Germinal center (tissue), 1 donor: ENCODE data around the gene MARCHF9.
"Not testable (repeated sequence)": the region's sequence is repeated elsewhere in the genome, so short reads cannot be mapped to it uniquely, and the experiment has no call there.

ENCODE experiments used
- DNase-seq: peaks from one replicate; pipeline ENCODE4 v3.0.0; 2012; ENCODE audit warnings: mixed read lengths, low spot score

Gene MARCHF9, protein sequence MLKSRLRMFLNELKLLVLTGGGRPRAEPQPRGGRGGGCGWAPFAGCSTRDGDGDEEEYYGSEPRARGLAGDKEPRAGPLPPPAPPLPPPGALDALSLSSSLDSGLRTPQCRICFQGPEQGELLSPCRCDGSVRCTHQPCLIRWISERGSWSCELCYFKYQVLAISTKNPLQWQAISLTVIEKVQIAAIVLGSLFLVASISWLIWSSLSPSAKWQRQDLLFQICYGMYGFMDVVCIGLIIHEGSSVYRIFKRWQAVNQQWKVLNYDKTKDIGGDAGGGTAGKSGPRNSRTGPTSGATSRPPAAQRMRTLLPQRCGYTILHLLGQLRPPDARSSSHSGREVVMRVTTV

GRCh38 chr12:57754411-57755193 lies at the start of gene MARCHF9:
Gene MARCHF9 (plus strand): TSS chr12:57755103. CDS start chr12:57755529, 426 bp downstream.
- DNase-seq: peak; percentile 84

DNA sequence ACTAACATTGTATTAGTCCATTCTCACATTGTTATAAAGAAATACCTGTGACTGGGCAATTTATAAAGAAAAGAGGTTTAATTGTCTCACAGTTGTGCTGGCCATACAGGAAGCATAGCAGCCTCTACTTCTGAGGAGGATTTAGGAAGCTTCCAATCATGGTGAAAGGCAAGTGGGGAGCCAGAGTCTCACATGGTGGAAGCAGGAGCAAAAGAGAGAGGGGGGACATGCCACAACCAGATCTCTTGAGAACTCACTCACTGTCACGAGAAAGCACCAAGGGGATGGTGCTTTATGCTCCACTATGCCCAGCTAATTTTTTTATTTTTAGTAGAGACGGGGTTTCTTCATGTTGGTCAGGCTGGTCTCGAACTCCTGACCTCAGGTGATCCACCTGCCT lies 47.7 kb upstream of the MARCHF9 start:
- DNase-seq: no peak

GRCh38 chr12:57708296-57708695 lies 46.6 kb upstream of the MARCHF9 start:
- DNase-seq: no peak

DNA sequence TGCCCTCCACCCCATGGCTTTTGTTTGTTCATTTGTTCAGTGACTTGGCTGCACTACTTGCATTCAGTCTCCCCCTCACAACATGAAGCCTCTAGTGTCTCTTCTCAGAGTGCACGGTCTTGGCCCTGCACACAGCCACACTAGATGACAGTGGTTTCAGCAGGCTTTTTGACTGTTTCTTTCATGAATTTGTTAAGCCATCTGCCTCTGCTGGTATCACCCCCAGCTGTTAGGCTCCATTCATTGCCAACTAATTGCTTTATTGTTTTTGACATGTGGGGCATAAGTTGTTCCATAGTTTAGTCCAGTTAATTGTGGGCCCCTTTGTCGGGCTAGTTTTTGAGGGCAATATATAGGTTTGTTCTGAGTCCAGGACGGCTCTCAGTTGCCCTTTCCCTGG lies 42.2 kb upstream of the MARCHF9 start:
- no peak for DNase-seq

- DNase-seq: no peak
Measured at GRCh38 chr12:57713209-57713608, 41.7 kb upstream of the MARCHF9 start.

DNA sequence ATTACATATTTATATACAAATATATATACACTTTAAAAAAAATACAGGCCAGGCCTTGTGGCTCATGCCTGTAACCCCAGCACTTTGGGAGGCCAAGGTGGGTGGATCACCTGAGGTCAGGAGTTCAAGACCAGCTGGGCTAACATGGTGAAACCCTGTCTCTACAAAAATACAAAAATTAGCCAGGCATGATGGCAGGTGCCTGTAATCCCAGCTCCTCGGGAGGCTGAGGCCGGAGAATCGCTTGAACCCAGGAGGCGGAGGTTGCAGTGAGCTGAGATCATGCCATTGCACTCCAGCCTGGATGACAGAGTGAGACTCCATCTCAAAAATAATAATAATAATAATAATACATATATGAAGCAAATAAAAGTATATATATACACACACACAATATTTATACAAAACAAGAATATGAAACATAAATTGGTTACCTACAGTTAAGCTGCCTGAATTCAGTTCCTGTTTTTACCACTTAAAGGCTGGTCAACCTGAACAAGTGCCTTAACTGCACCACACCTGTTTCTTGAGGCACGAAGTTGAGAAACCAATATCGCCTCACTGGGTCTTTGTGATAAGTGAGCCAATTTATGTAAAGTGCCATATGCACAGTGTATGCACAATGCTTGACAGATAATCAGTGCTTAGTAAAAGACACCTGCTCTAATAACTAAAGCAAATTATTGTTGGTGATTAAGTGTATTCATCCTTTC lies 39.7 kb upstream of the MARCHF9 start:
- DNase-seq: peak; percentile 79

GRCh38 chr12:57715786-57716185 lies 39.1 kb upstream of the MARCHF9 start:
- DNase-seq: no peak

DNA sequence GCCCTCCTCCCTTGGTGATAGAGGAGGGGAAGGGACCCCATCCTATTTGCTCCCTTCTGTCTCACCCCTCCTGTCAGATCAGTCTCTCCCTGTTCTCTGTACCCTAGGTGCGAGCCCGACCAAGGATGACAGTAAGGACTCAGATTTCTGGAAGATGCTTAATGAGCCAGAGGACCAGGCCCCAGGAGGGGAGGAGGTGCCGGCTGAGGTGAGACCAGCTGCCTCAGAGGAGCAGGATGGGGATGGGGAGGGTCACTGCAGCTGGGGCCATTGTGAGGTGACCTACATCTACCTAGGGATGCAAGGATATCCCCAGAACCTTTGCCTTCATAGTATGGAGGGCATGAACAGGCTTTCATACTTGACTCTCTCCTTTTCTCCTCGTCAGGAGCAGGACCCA lies 38.6 kb upstream of the MARCHF9 start:
- no peak for DNase-seq

DNA sequence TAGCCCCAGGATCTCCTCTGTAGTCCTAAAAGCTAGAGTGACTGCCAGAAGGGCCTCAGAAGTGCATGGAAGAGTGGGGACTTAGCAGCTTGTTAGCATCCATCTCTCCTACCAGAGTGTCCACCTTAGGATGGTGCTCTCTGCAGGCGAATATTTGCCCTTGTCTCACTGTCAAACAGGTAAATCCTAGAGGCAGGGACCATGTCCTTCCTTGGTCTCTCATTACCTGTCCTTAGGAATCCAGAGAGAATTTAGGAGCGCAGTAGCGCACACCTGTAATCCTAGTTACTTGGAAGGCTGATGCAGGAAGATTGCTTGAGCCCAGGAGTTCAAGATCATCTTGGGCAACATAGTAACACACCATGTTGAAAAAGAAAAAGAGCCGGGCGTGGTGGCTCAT lies 37.8 kb upstream of the MARCHF9 start:
- DNase-seq: no peak

GRCh38 chr12:57717846-57718640 lies 36.9 kb upstream of the MARCHF9 start:
- DNase-seq: no peak

- DNase-seq: no peak
Measured at GRCh38 chr12:57718641-57719528, 36.0 kb upstream of the MARCHF9 start.

GRCh38 chr12:57719777-57720605 lies 34.9 kb upstream of the MARCHF9 start:
- no peak for DNase-seq

DNA sequence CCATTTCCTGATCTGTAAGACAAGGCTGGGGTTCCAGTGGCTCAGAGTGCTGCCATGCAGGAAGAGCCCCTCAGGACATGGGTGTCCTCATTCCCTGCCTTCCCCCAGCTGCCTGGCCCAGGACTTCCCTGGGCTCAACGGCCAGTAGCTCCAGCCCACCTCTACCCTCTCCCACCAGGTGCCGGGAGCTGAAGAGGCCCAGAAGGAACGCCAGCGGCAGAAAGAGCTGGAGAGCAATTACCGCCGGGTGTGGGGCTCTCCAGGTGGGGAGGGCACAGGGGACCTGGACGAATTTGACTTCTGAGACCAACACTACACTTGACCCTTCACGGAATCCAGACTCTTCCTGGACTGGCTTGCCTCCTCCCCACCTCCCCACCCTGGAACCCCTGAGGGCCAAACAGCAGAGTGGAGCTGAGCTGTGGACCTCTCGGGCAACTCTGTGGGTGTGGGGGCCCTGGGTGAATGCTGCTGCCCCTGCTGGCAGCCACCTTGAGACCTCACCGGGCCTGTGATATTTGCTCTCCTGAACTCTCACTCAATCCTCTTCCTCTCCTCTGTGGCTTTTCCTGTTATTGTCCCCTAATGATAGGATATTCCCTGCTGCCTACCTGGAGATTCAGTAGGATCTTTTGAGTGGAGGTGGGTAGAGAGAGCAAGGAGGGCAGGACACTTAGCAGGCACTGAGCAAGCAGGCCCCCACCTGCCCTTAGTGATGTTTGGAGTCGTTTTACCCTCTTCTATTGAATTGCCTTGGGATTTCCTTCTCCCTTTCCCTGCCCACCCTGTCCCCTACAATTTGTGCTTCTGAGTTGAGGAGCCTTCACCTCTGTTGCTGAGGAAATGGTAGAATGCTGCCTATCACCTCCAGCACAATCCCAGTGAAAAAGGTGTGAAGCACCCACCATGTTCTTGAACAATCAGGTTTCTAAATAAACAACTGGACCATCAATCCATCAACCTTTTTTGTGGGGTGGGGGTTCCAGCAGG lies 34.0 kb upstream of the MARCHF9 start:
- DNase-seq: no peak

DNA sequence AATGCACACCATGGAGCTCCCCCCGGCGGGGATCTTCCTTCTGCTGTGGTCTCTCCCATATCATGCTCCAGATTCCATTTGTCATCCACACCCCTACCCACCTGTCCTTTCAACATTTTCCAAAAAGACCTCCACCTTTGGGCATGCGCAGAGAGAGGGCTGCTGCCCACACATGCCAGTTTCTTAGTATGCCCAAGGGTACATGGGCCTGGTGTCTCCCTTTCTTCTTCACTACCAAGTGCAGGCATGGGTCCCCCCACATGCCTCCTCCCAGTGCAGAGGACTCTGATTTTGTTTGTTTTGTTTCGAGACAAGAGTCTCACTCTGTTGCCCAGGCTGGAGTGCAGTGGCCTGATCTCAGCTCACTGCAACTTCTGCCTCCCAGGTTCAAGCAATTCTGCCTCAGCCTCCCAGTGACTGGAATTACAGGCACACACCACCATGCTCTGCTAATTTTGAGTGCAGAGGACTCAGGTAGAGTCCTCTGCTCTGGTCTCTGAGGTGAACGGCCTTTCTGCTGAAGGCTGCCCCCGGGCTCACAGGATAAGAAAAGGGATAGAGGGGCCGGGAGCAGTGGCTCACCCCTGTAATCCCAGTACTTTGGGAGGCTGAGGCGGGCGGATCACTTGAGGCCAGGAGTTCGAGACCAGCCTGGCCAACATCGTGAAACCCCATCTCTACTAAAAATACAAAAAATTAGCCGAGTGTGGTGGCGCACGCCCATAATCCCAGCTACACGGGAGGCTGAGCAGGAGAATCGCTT lies 32.9 kb upstream of the MARCHF9 start:
- not testable (repeated sequence) for DNase-seq

- DNase-seq: no peak
Measured at GRCh38 chr12:57722716-57723629, 31.9 kb upstream of the MARCHF9 start.

DNA sequence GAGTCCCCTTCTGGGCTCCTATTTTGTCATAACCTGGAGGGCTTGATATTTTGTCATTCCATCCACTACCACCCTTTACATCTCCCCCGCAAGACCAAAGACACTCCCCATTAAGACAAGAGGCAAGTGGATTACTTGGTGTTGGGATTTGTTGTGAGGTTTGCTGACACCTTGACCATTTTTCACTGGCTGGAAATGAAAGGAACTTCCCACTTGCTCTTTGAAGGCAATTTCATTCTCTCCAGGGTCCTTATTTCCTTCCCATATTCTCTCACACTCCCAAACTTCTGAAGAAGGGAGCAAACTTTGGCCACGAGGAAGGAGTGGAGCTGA lies 31.3 kb upstream of the MARCHF9 start:
- no peak for DNase-seq
